H9 (cell line): ENCODE data around the gene CHRNA9. TPM values are rescaled to one million over a fixed set of nuclear protein-coding genes. Genes with fewer than 3 reads are reported as not detected.

Source experiments
- DNase-seq: peaks from one replicate; pipeline ENCODE4 v3.0.0-alpha.2; 2017
- H2AFZ ChIP-seq: one replicate; pipeline ENCODE4 v1.6.1; 2013; ENCODE audit warnings: mild to moderate bottlenecking, low read length, control low read depth, moderate library complexity
- H2AK5ac ChIP-seq: 2 replicates; pipeline ENCODE4 v1.6.1; 2013; ENCODE audit warnings: low read length, control low read depth, mixed read lengths; ENCODE audit not compliant: insufficient read length
- H2BK120ac ChIP-seq: one replicate; pipeline ENCODE4 v1.6.1; 2013; ENCODE audit warnings: low read depth, mild to moderate bottlenecking, low read length, control low read depth, inconsistent platforms; ENCODE audit not compliant: poor library complexity, severe bottlenecking
- H2BK12ac ChIP-seq: 2 replicates; pipeline ENCODE4 v1.6.1; 2013; ENCODE audit warnings: low read length, control low read depth, mixed read lengths, low read depth; ENCODE audit not compliant: insufficient read length
- H2BK15ac ChIP-seq: 2 replicates; pipeline ENCODE4 v1.6.1; 2013; ENCODE audit warnings: low read depth, low read length, control low read depth
- H2BK20ac ChIP-seq: one replicate; pipeline ENCODE4 v1.6.1; 2013; ENCODE audit warnings: low read depth, mild to moderate bottlenecking, low read length, control low read depth, inconsistent platforms; ENCODE audit not compliant: poor library complexity, severe bottlenecking
- H2BK5ac ChIP-seq: 2 replicates; pipeline ENCODE4 v1.6.1; 2013; ENCODE audit warnings: low read length, control low read depth, mixed read lengths; ENCODE audit not compliant: insufficient read length
- H3K14ac ChIP-seq: 2 replicates; pipeline ENCODE4 v1.6.1; 2013; ENCODE audit warnings: low read length, control low read depth; ENCODE audit not compliant: insufficient read depth
- H3K18ac ChIP-seq: 2 replicates; pipeline ENCODE4 v1.6.1; 2013; ENCODE audit warnings: low read depth, mild to moderate bottlenecking, mixed read lengths, low read length, control low read depth; ENCODE audit not compliant: insufficient read length
- H3K23ac ChIP-seq: 2 replicates; pipeline ENCODE4 v1.6.1; 2013; ENCODE audit warnings: low read length, control low read depth, mixed read lengths, low read depth; ENCODE audit not compliant: insufficient read length
- H3K23me2 ChIP-seq: 2 replicates; pipeline ENCODE4 v1.6.1; 2013; ENCODE audit warnings: low read depth, mild to moderate bottlenecking, mixed read lengths, low read length, control low read depth; ENCODE audit not compliant: insufficient read length, poor library complexity, severe bottlenecking
- H3K27ac ChIP-seq: 2 replicates; pipeline ENCODE4 v1.5.1; 2013; ENCODE audit warnings: low read length, control low read depth, mixed read lengths, low read depth; ENCODE audit not compliant: insufficient read length
- H3K27me3 ChIP-seq: 2 replicates; pipeline ENCODE4 v1.6.1; 2013; ENCODE audit warnings: low read length, control low read depth, inconsistent platforms; ENCODE audit not compliant: insufficient read depth
- H3K4ac ChIP-seq: 2 replicates; pipeline ENCODE4 v1.6.1; 2013; ENCODE audit warnings: low read depth, mild to moderate bottlenecking, control low read depth, inconsistent platforms, low read length, moderate library complexity
- H3K4me1 ChIP-seq: 2 replicates; pipeline ENCODE4 v1.6.1; 2013; ENCODE audit warnings: low read length, control low read depth, inconsistent platforms; ENCODE audit not compliant: insufficient read depth
- H3K4me2 ChIP-seq: 2 replicates; pipeline ENCODE4 v1.6.1; 2013; ENCODE audit warnings: low read length, control low read depth, mixed read lengths; ENCODE audit not compliant: insufficient read length, insufficient read depth
- H3K56ac ChIP-seq: 2 replicates; pipeline ENCODE4 v1.6.1; 2013; ENCODE audit warnings: low read depth, mild to moderate bottlenecking, mixed read lengths, low read length, control low read depth; ENCODE audit not compliant: insufficient read length
- H3K79me1 ChIP-seq: 2 replicates; pipeline ENCODE4 v1.6.1; 2013; ENCODE audit warnings: low read depth, mild to moderate bottlenecking, moderate library complexity, low read length, control low read depth, inconsistent platforms; ENCODE audit not compliant: insufficient read depth, poor library complexity, severe bottlenecking
- H3K79me2 ChIP-seq: 2 replicates; pipeline ENCODE4 v1.6.1; 2013; ENCODE audit warnings: low read length, control low read depth, inconsistent platforms; ENCODE audit not compliant: insufficient read depth
- H3K9ac ChIP-seq: 2 replicates; pipeline ENCODE4 v1.6.1; 2013; ENCODE audit warnings: low read length, control low read depth, mixed read lengths; ENCODE audit not compliant: insufficient read length; ENCODE audit errors: extremely low read depth
- H3K9me3 ChIP-seq: one replicate; pipeline ENCODE4 v1.6.1; 2013; ENCODE audit warnings: low read depth, low read length, inconsistent platforms; ENCODE audit not compliant: control insufficient read depth
- H3T11ph ChIP-seq: one replicate; pipeline ENCODE4 v1.6.1; 2013; ENCODE audit warnings: mild to moderate bottlenecking, low read length, control low read depth, inconsistent platforms
- H4K20me1 ChIP-seq: one replicate; pipeline ENCODE4 v1.6.1; 2013; ENCODE audit not compliant: control insufficient read depth, insufficient read length, insufficient read depth
- H4K5ac ChIP-seq: 2 replicates; pipeline ENCODE4 v1.6.1; 2013; ENCODE audit warnings: low read depth, mild to moderate bottlenecking, mixed read lengths, low read length, control low read depth; ENCODE audit not compliant: insufficient read length
- H4K8ac ChIP-seq: replicated peaks from 2 replicates; pipeline ENCODE4 v1.6.1; 2013; ENCODE audit warnings: low read length, control low read depth, mixed read lengths, low read depth; ENCODE audit not compliant: insufficient read length
- H4K91ac ChIP-seq: 2 replicates; pipeline ENCODE4 v1.6.1; 2013; ENCODE audit warnings: low read depth, mild to moderate bottlenecking, moderate library complexity, mixed read lengths, low read length, control low read depth; ENCODE audit not compliant: insufficient read length
- H3K27ac Mint-ChIP-seq, 3 experiments: 2 replicates in 2 of 3; 3 replicates in 1 of 3; pipeline ENCODE4 v1.8.0; 2020 to 2021; ENCODE audit warnings: mixed read lengths in 3 of 3, mild to moderate bottlenecking in 1 of 3, moderate library complexity in 1 of 3
- H3K27me3 Mint-ChIP-seq: 2 replicates; pipeline ENCODE4 v1.8.0; 2021; ENCODE audit warnings: low read depth, mild to moderate bottlenecking, moderate library complexity, mixed read lengths
- H3K36me3 Mint-ChIP-seq, 3 experiments: 2 replicates in 2 of 3; 3 replicates in 1 of 3; pipeline ENCODE4 v1.8.0; 2020 to 2021; ENCODE audit warnings: low read depth in 3 of 3, mixed read lengths in 3 of 3; ENCODE audit not compliant: insufficient read depth in 1 of 3
- H3K4me1 Mint-ChIP-seq, 2 experiments: 2 replicates each; pipeline ENCODE4 v1.8.0; 2020; ENCODE audit warnings: mixed read lengths in 2 of 2
- H3K4me3 Mint-ChIP-seq, 2 experiments: 2 replicates in 1 of 2; 3 replicates in 1 of 2; pipeline ENCODE4 v1.8.0; 2020 to 2021; ENCODE audit warnings: mild to moderate bottlenecking in 2 of 2, mixed read lengths in 2 of 2, moderate library complexity in 1 of 2
- H3K9me3 Mint-ChIP-seq, 2 experiments: 2 replicates in 1 of 2; 3 replicates in 1 of 2; pipeline ENCODE4 v1.8.0; 2020; ENCODE audit warnings: mild to moderate bottlenecking in 2 of 2, mixed read lengths in 2 of 2, moderate library complexity in 1 of 2
- WGBS: extraction: QIAGEN DNeasy Blood & Tissue Kit; methylation state at CpG from one replicate; pipeline ENCODE4 v1.1.7; 2013; ENCODE audit warnings: missing lambda C conversion rate, low lambda C conversion rate, mixed read lengths; ENCODE audit not compliant: insufficient read length; ENCODE audit errors: extremely low coverage; 5-methylcytosine and 5-hydroxymethylcytosine counted together
- total RNA-seq: library from RNA; stranded (reverse); gene quantifications from 2 replicates; pipeline ENCODE4 v1.2.1, GENCODE V29; 2021
- TF ChIP-seq, protein P1 (sequence below): fragments of 200-600 bp; sonication (generic); conservative IDR thresholded peaks from 3 replicates; pipeline ENCODE4 v1.8.0; 2021; ENCODE audit warnings: antibody characterized with exemption, mild to moderate bottlenecking

The CHRNA9 gene
- total RNA-seq, 1 experiment from 2014 or later, result 1.2 TPM

DNA sequence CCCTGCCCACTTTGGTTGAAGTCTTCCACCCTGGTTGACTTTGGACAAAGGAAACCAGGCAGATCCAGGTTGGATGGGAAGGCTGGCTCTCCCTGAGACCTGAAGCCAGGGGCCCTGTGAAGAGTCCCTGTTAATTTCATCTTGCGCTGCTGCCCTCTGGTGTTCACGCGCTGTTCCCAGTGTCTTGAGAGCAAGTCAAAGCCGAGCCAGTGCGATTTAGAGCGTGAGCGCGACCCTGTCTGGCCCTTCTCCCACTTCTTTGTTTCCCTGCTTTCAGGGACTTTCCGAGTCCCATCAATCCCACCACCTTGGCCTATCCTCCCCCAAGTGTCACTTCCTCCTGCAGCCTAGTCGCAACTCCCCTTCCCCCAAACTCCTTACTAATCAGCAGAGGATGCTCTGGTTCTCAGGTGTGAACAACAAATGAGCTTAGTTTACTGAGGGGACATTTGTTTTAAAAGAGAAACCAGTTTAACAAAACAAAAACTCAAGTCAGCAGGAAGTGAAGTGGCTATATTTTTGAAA, 25.8 kb upstream of the CHRNA9 start:
- no peaks in the 10 kb centered on the region for H3K27me3 ChIP-seq
- peaks cover 5 to 8% (median 6%) of the 10 kb centered on the region in 3 experiments for H3K36me3 Mint-ChIP-seq
- no peak overlapping the region for H2BK120ac ChIP-seq

More for the DNA sequence above, 25.8 kb upstream of the CHRNA9 start:
- no peak overlapping the region for H3K23ac ChIP-seq
- H3K79me2 ChIP-seq, result no peaks in the 10 kb centered on the region
- Mint-ChIP-seq H3K4me3 (peak overlapping the region in 1 of 2 experiments; percentile 6; a peak in 1 of 5 replicates), H3K27ac (peak overlapping the region; percentile 85 to 96 (median 91)), H3K9me3 (peaks cover 6 to 10% of the 10 kb centered on the region in 2 experiments), H3K27me3 (no peaks in the 10 kb centered on the region; the same call in 1 of the 2 replicates), H3K4me1 (peaks cover 50% of the 10 kb centered on the region in 2 experiments)
- H3K9me3 ChIP-seq, result peaks cover 6% of the 10 kb centered on the region
- H3T11ph ChIP-seq, result no peak overlapping the region
- no peak overlapping the region for H4K91ac ChIP-seq
- H3K4ac ChIP-seq, result no peak overlapping the region
- no peak overlapping the region for H4K8ac ChIP-seq
- H2AFZ ChIP-seq, result no peak overlapping the region
- no peak overlapping the region for H3K9ac ChIP-seq
- peaks cover 10% of the 10 kb centered on the region for H3K4me1 ChIP-seq
- no peak overlapping the region for H2BK12ac ChIP-seq
- peak overlapping the region; percentile 1 for H3K4me2 ChIP-seq
- no peaks in the 10 kb centered on the region for H3K79me1 ChIP-seq
- no peak overlapping the region for H3K14ac ChIP-seq
- H2AK5ac ChIP-seq, result no peak overlapping the region
- peak overlapping the region; percentile 2 for H3K18ac ChIP-seq
- DNase-seq, result peak; percentile 94
- peak overlapping the region; percentile 48 for H2BK5ac ChIP-seq
- TF ChIP-seq, protein P1, sequence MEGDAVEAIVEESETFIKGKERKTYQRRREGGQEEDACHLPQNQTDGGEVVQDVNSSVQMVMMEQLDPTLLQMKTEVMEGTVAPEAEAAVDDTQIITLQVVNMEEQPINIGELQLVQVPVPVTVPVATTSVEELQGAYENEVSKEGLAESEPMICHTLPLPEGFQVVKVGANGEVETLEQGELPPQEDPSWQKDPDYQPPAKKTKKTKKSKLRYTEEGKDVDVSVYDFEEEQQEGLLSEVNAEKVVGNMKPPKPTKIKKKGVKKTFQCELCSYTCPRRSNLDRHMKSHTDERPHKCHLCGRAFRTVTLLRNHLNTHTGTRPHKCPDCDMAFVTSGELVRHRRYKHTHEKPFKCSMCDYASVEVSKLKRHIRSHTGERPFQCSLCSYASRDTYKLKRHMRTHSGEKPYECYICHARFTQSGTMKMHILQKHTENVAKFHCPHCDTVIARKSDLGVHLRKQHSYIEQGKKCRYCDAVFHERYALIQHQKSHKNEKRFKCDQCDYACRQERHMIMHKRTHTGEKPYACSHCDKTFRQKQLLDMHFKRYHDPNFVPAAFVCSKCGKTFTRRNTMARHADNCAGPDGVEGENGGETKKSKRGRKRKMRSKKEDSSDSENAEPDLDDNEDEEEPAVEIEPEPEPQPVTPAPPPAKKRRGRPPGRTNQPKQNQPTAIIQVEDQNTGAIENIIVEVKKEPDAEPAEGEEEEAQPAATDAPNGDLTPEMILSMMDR, result peak; percentile 96
- H3K23me2 ChIP-seq, result no peaks in the 10 kb centered on the region
- H3K27ac ChIP-seq, result peak overlapping the region; percentile 81
- no peak overlapping the region for H3K56ac ChIP-seq
- H4K5ac ChIP-seq, result no peak overlapping the region
- H4K20me1 ChIP-seq, result no peaks in the 10 kb centered on the region
- WGBS, result no CpG with 5 or more reads among the region's 10 CpGs
- H2BK20ac ChIP-seq, result no peak overlapping the region
- H2BK15ac ChIP-seq, result no peak overlapping the region
